GM23338 (cell line): ENCODE data around the gene IL17A.

Experiments
- EZH2 ChIP-seq: fragments of 200-600 bp; sonication (generic); IDR thresholded peaks from one replicate; pipeline ENCODE4 v1.8.0; 2017; ENCODE audit warnings: antibody characterized with exemption, mild to moderate bottlenecking, low read depth; ENCODE audit not compliant: unreplicated experiment
- EZH2phosphoT487 ChIP-seq: fragments of 200-600 bp; sonication (generic); IDR thresholded peaks from one replicate; pipeline ENCODE4 v1.8.1; 2018; ENCODE audit warnings: antibody characterized with exemption; ENCODE audit not compliant: unreplicated experiment
- TF ChIP-seq, protein P1 (sequence below): IDR thresholded peaks from one replicate; pipeline ENCODE4 v1.6.1; 2018; ENCODE audit warnings: antibody characterized with exemption; ENCODE audit not compliant: unreplicated experiment
- TF ChIP-seq, protein P2 (sequence below), 2 experiments: fragments of 200-600 bp in 1 of 2; sonication (generic) in 1 of 2; conservative IDR thresholded peaks; 2 replicates each; pipeline versions ENCODE4 v1.5.1 to v1.6.1; 2016 to 2017; ENCODE audit warnings: antibody characterized with exemption in 2 of 2, low read depth in 2 of 2, mild to moderate bottlenecking in 2 of 2, moderate library complexity in 1 of 2

DNA sequence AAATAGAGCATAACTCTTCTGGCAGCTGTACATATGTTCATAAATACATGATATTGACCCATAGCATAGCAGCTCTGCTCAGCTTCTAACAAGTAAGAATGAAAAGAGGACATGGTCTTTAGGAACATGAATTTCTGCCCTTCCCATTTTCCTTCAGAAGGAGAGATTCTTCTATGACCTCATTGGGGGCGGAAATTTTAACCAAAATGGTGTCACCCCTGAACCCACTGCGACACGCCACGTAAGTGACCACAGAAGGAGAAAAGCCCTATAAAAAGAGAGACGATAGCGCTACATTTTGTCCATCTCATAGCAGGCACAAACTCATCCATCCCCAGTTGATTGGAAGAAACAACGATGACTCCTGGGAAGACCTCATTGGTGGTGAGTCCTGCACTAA is at the start of gene IL17A:
- TF ChIP-seq EZH2phosphoT487 (no peak), EZH2 (no peak)
- TF ChIP-seq, protein P1, sequence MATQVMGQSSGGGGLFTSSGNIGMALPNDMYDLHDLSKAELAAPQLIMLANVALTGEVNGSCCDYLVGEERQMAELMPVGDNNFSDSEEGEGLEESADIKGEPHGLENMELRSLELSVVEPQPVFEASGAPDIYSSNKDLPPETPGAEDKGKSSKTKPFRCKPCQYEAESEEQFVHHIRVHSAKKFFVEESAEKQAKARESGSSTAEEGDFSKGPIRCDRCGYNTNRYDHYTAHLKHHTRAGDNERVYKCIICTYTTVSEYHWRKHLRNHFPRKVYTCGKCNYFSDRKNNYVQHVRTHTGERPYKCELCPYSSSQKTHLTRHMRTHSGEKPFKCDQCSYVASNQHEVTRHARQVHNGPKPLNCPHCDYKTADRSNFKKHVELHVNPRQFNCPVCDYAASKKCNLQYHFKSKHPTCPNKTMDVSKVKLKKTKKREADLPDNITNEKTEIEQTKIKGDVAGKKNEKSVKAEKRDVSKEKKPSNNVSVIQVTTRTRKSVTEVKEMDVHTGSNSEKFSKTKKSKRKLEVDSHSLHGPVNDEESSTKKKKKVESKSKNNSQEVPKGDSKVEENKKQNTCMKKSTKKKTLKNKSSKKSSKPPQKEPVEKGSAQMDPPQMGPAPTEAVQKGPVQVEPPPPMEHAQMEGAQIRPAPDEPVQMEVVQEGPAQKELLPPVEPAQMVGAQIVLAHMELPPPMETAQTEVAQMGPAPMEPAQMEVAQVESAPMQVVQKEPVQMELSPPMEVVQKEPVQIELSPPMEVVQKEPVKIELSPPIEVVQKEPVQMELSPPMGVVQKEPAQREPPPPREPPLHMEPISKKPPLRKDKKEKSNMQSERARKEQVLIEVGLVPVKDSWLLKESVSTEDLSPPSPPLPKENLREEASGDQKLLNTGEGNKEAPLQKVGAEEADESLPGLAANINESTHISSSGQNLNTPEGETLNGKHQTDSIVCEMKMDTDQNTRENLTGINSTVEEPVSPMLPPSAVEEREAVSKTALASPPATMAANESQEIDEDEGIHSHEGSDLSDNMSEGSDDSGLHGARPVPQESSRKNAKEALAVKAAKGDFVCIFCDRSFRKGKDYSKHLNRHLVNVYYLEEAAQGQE: no peak
- TF ChIP-seq, protein P2, sequence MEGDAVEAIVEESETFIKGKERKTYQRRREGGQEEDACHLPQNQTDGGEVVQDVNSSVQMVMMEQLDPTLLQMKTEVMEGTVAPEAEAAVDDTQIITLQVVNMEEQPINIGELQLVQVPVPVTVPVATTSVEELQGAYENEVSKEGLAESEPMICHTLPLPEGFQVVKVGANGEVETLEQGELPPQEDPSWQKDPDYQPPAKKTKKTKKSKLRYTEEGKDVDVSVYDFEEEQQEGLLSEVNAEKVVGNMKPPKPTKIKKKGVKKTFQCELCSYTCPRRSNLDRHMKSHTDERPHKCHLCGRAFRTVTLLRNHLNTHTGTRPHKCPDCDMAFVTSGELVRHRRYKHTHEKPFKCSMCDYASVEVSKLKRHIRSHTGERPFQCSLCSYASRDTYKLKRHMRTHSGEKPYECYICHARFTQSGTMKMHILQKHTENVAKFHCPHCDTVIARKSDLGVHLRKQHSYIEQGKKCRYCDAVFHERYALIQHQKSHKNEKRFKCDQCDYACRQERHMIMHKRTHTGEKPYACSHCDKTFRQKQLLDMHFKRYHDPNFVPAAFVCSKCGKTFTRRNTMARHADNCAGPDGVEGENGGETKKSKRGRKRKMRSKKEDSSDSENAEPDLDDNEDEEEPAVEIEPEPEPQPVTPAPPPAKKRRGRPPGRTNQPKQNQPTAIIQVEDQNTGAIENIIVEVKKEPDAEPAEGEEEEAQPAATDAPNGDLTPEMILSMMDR (conservative IDR thresholded peaks at IDR 0.05; ENCODE audit: low read depth in 2 of 2): no peak
